ENCODE data around the gene HIBCH.

- TF ChIP-seq CTCF (IDR thresholded peaks at IDR 0.05; ENCODE audit: insufficient read depth, low read length) = no peak
- TF ChIP-seq REST (IDR thresholded peaks at IDR 0.05; ENCODE audit: insufficient replicate concordance, low read depth) = no peak
- TF ChIP-seq POLR2AphosphoS5 (IDR thresholded peaks at IDR 0.05; ENCODE audit: low read depth) = no peak
- no peak for TF ChIP-seq SPI1 (IDR thresholded peaks at IDR 0.05; ENCODE audit: borderline replicate concordance, low read depth)
Measured at GRCh38 chr2:190179754-190180312, 139.8 kb downstream of the HIBCH start.

All from HL-60 (cell line).